ENCODE data around the gene SASH1.
"Not testable (repeated sequence)": the region's sequence is repeated elsewhere in the genome, so short reads cannot be mapped to it uniquely, and the experiment has no call there.

SASH1 gene

GRCh38 chr6:148583631-148584030, 241.0 kb downstream of the SASH1 start:
- no peak for TF ChIP-seq CTCF (conservative IDR thresholded peaks at IDR 0.05; ENCODE audit: low read depth, low read length)
- H3K4me3 ChIP-seq (ENCODE audit: low read length): no peak overlapping the region
- no peak for DNase-seq (ENCODE audit: low read depth)

GRCh38 chr6:148585641-148586040, 243.0 kb downstream of the SASH1 start:
- not testable (repeated sequence) for H3K4me3 ChIP-seq (ENCODE audit: low read length); DNase-seq (ENCODE audit: low read depth)

GRCh38 chr6:148590883-148591282, 248.2 kb downstream of the SASH1 start:
- H3K4me3 ChIP-seq (ENCODE audit: low read length): no peak overlapping the region
- DNase-seq (ENCODE audit: low read depth): no peak
- TF ChIP-seq CTCF (conservative IDR thresholded peaks at IDR 0.05; ENCODE audit: low read depth, low read length): no peak

GRCh38 chr6:148591656-148592055, 249.0 kb downstream of the SASH1 start:
- no peak for DNase-seq (ENCODE audit: low read depth)
- TF ChIP-seq CTCF (conservative IDR thresholded peaks at IDR 0.05; ENCODE audit: low read depth, low read length): no peak
- no peak overlapping the region for H3K4me3 ChIP-seq (ENCODE audit: low read length)

- TF ChIP-seq CTCF (conservative IDR thresholded peaks at IDR 0.05; ENCODE audit: low read depth, low read length): no peak
- DNase-seq (ENCODE audit: low read depth): no peak
- H3K4me3 ChIP-seq (ENCODE audit: low read length): no peak overlapping the region
Observed at GRCh38 chr6:148593130-148593812, 250.6 kb downstream of the SASH1 start.

GRCh38 chr6:148593813-148594170, 251.2 kb downstream of the SASH1 start:
- TF ChIP-seq CTCF (conservative IDR thresholded peaks at IDR 0.05; ENCODE audit: low read depth, low read length): no peak
- no peak for DNase-seq (ENCODE audit: low read depth)
- H3K4me3 ChIP-seq (ENCODE audit: low read length): no peak overlapping the region

- no peak overlapping the region for H3K4me3 ChIP-seq (ENCODE audit: low read length)
- no peak for DNase-seq (ENCODE audit: low read depth)
- no peak for TF ChIP-seq CTCF (conservative IDR thresholded peaks at IDR 0.05; ENCODE audit: low read depth, low read length)
Observed at GRCh38 chr6:148595550-148595949, 252.9 kb downstream of the SASH1 start.
